ENCODE measurements around the gene OPRD1. TPM values are rescaled to one million over a fixed set of nuclear protein-coding genes. Genes with fewer than 3 reads are reported as not detected.
"Not testable (repeated sequence)": the region's sequence is repeated elsewhere in the genome, so short reads cannot be mapped to it uniquely, and the experiment has no call there.

OPRD1 gene
- total RNA-seq, 2 experiments from 2014 or later, result not detected

- TF ChIP-seq CTCF (conservative IDR thresholded peaks at IDR 0.05; ENCODE audit: low read length) (no peak; the same call in 1 of the 2 replicates), EZH2phosphoT487 (IDR thresholded peaks at IDR 0.05; ENCODE audit: borderline replicate concordance, low read depth, low read length) (no peak)
- Histone ChIP-seq H3K4me1 (ENCODE audit: insufficient read depth, low read length, poor library complexity, severe bottlenecking) (no peaks in the 10 kb centered on the region), H2AFZ (ENCODE audit: low read length) (no peak overlapping the region), H3K36me3 (ENCODE audit: insufficient read depth, low read length) (no peaks in the 10 kb centered on the region), H3K4me2 (ENCODE audit: low read length) (no peak overlapping the region), H3K79me2 (ENCODE audit: insufficient read depth, low read depth, low read length) (no peaks in the 10 kb centered on the region), H3K4me3 (ENCODE audit: low read depth, low read length, poor library complexity, severe bottlenecking) (no peak overlapping the region), H4K20me1 (ENCODE audit: insufficient read depth, low read length) (no peaks in the 10 kb centered on the region), H3K9me2 (ENCODE audit: insufficient read depth, low read length) (no peaks in the 10 kb centered on the region), H3K9me3 (ENCODE audit: low read length) (no peaks in the 10 kb centered on the region), H3K27ac (ENCODE audit: low read depth, low read length, poor library complexity, severe bottlenecking) (no peak overlapping the region)
- ChIA-PET POLR2A (interaction anchor here (0.6 to 0.7 kb wide), 4 partner anchors 10 to 390 kb away, joined by 3 to 5 read pairs (median 4); no protein-coding TSS in a partner anchor), CTCF (ENCODE audit: unreplicated experiment) (no interaction called here)
- DNase-seq (ENCODE audit: low spot score), result no peak
- intact Hi-C loops (cut with micrococcal nuclease; ENCODE audit: unreplicated experiment), result no loop called here
- BruUV-seq (replicated peaks), result no TSS peak
These were observed 19.3 kb upstream of the OPRD1 start for GRCh38 chr1:28792644-28793121.

- DNase-seq (ENCODE audit: low spot score); CTCF ChIA-PET (ENCODE audit: unreplicated experiment); BruUV-seq (replicated peaks); H3K9me2 ChIP-seq (ENCODE audit: insufficient read depth, low read length); H3K4me3 ChIP-seq (ENCODE audit: low read depth, low read length, poor library complexity, severe bottlenecking); H3K36me3 ChIP-seq (ENCODE audit: insufficient read depth, low read length); H2AFZ ChIP-seq (ENCODE audit: low read length); H3K4me1 ChIP-seq (ENCODE audit: insufficient read depth, low read length, poor library complexity, severe bottlenecking); H4K20me1 ChIP-seq (ENCODE audit: insufficient read depth, low read length); H3K9me3 ChIP-seq (ENCODE audit: low read length); H3K27ac ChIP-seq (ENCODE audit: low read depth, low read length, poor library complexity, severe bottlenecking); H3K4me2 ChIP-seq (ENCODE audit: low read length); intact Hi-C loops (cut with micrococcal nuclease; ENCODE audit: unreplicated experiment); H3K79me2 ChIP-seq (ENCODE audit: insufficient read depth, low read depth, low read length): not testable (repeated sequence)
- POLR2A ChIA-PET, result interaction anchor here (0.6 kb wide), 1 partner anchor 757 kb away, joined by 6 read pairs; no protein-coding TSS in a partner anchor
These were observed 17.4 kb upstream of the OPRD1 start for GRCh38 chr1:28794582-28794981.

GRCh38 chr1:28796352-28797211, 15.4 kb upstream of the OPRD1 start:
- Histone ChIP-seq H3K4me2 (ENCODE audit: low read length) (no peak overlapping the region), H3K36me3 (ENCODE audit: insufficient read depth, low read length) (no peaks in the 10 kb centered on the region), H4K20me1 (ENCODE audit: insufficient read depth, low read length) (no peaks in the 10 kb centered on the region), H3K79me2 (ENCODE audit: insufficient read depth, low read depth, low read length) (no peaks in the 10 kb centered on the region), H2AFZ (ENCODE audit: low read length) (no peak overlapping the region), H3K4me3 (ENCODE audit: low read depth, low read length, poor library complexity, severe bottlenecking) (no peak overlapping the region), H3K9me3 (ENCODE audit: low read length) (no peaks in the 10 kb centered on the region), H3K4me1 (ENCODE audit: insufficient read depth, low read length, poor library complexity, severe bottlenecking) (no peaks in the 10 kb centered on the region), H3K9me2 (ENCODE audit: insufficient read depth, low read length) (no peaks in the 10 kb centered on the region), H3K27ac (ENCODE audit: low read depth, low read length, poor library complexity, severe bottlenecking) (no peak overlapping the region)
- no TSS peak for BruUV-seq (replicated peaks)
- intact Hi-C loops (cut with micrococcal nuclease; ENCODE audit: unreplicated experiment), result no loop called here
- CTCF ChIA-PET (ENCODE audit: unreplicated experiment), result no interaction called here
- TF ChIP-seq EZH2phosphoT487 (IDR thresholded peaks at IDR 0.05; ENCODE audit: borderline replicate concordance, low read depth, low read length), result no peak
- TF ChIP-seq CTCF (conservative IDR thresholded peaks at IDR 0.05; ENCODE audit: low read length), result no peak
- no peak for DNase-seq (ENCODE audit: low spot score)
- POLR2A ChIA-PET, result no interaction called here

Measured in OCI-LY7 (cell line).